ENCODE measurements around the gene SHISA6. TPM values are rescaled to one million over a fixed set of nuclear protein-coding genes. Genes with fewer than 3 reads are reported as not detected.
A peak's percentile ranks its signal among the peaks of the same experiment; 100 is the strongest.

The SHISA6 gene
- total RNA-seq, 4 donors from 2014 or later: 0.14 to 4.2 (median 0.32) TPM; not detected in 1

DNA sequence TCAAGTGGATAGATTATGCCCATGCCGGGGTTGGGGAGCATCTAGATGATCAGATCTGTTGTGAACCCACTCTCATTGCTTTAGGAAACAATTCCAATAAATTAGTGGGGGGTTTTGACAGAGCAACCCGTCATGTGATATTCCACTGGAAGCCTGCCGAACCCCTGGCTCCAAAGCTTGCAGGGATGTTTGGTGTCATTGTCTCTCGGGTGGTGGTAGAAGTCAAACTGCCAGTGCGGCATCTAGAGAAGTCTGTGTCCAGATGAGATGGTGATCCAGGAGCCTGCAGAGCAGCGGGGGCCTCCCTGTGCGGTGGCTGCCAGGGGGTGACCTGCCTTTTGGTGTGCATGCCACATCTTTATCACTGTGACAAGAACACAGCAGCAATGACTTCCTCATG lies 91.7 kb downstream of the SHISA6 start:
- in situ Hi-C loops (cut with MboI; ENCODE audit: low pct_ligation_motif_present in 1 of 4, low pct_unique_long_range_greater_than_20kb in 1 of 4, low sequenced_read_pairs in 3 of 4): no loop called here
- H3K4me1 ChIP-seq: no peaks in the 10 kb centered on the region
- no peak overlapping the region for H3K4me3 ChIP-seq
- no peaks in the 10 kb centered on the region for H3K36me3 ChIP-seq
- no peak overlapping the region for H3K27ac ChIP-seq
- intact Hi-C loops (cut with DNase I; ENCODE audit: low total_unique reads): no loop called here
- H3K9me3 ChIP-seq: no peaks in the 10 kb centered on the region
- TF ChIP-seq POLR2AphosphoS5 (IDR thresholded peaks at IDR 0.05): no peak
- no peak for TF ChIP-seq EP300 (IDR thresholded peaks at IDR 0.05; ENCODE audit: low read depth)
- TF ChIP-seq POLR2A (IDR thresholded peaks at IDR 0.05): no peak
- TF ChIP-seq, protein P1, sequence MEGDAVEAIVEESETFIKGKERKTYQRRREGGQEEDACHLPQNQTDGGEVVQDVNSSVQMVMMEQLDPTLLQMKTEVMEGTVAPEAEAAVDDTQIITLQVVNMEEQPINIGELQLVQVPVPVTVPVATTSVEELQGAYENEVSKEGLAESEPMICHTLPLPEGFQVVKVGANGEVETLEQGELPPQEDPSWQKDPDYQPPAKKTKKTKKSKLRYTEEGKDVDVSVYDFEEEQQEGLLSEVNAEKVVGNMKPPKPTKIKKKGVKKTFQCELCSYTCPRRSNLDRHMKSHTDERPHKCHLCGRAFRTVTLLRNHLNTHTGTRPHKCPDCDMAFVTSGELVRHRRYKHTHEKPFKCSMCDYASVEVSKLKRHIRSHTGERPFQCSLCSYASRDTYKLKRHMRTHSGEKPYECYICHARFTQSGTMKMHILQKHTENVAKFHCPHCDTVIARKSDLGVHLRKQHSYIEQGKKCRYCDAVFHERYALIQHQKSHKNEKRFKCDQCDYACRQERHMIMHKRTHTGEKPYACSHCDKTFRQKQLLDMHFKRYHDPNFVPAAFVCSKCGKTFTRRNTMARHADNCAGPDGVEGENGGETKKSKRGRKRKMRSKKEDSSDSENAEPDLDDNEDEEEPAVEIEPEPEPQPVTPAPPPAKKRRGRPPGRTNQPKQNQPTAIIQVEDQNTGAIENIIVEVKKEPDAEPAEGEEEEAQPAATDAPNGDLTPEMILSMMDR (IDR thresholded peaks at IDR 0.05): no peak
- DNase-seq: no peak
- WGBS, 2 donors (ENCODE audit: low coverage in 1 of 2): 92% methylated on average over 7 of the region's 7 CpGs; no CpG with 5 or more reads in 1 of the 2 donors
- no peaks in the 10 kb centered on the region for H3K27me3 ChIP-seq

DNA sequence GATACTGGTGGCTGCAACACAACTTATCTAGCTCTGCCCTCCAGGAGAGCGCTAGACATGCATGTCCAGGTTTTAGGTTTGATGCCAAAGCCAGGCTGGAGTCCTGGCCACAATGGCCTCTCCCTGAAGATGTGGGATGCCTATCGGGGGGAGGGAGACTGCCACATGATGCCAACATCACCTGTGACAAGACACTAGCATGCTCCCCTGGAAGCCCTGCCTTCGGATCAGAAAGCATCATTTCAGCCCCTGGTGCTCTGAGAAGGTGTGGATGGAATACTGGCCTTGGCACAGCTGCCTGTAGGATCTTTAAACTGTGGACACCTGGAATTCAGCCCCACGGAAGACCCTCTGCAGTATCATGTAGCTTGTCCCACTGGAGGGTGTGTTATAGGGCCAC lies 93.5 kb downstream of the SHISA6 start:
- TF ChIP-seq POLR2A (IDR thresholded peaks at IDR 0.05) (no peak), EP300 (IDR thresholded peaks at IDR 0.05; ENCODE audit: low read depth) (no peak), POLR2AphosphoS5 (IDR thresholded peaks at IDR 0.05) (no peak)
- TF ChIP-seq, protein P1 (IDR thresholded peaks at IDR 0.05): no peak
- no peak overlapping the region for H3K4me3 ChIP-seq
- no peaks in the 10 kb centered on the region for H3K27me3 ChIP-seq
- WGBS, 2 donors (ENCODE audit: low coverage in 1 of 2): 86% methylated on average over 4 of the region's 4 CpGs; no CpG with 5 or more reads in 1 of the 2 donors
- no peak for DNase-seq
- H3K4me1 ChIP-seq: no peaks in the 10 kb centered on the region
- no peaks in the 10 kb centered on the region for H3K36me3 ChIP-seq
- no peaks in the 10 kb centered on the region for H3K9me3 ChIP-seq
- in situ Hi-C loops (cut with MboI; ENCODE audit: low pct_ligation_motif_present in 1 of 4, low pct_unique_long_range_greater_than_20kb in 1 of 4, low sequenced_read_pairs in 3 of 4): no loop called here
- intact Hi-C loops (cut with DNase I; ENCODE audit: low total_unique reads): no loop called here
- no peak overlapping the region for H3K27ac ChIP-seq

DNA sequence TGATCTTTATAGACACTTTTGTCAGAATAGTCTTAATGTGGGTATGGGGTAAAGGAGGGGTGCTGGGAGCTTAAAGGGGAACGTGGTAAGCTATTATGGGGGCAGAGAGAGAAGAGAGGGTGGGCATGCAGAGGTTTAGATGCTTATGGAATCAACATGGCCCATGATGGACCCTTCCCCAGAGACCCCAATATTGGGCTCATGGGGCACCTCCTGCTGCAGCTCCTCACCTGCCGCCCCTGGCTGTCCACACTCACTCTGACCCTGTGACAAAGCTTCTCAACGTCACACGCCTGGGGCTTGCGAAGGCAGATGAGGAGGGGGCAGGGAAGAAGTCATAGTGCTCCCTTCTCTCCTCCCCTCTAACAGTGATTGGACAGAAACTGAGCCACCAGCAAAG lies 95.3 kb downstream of the SHISA6 start:
- Histone ChIP-seq H3K4me1 (no peaks in the 10 kb centered on the region), H3K27ac (no peak overlapping the region), H3K27me3 (no peaks in the 10 kb centered on the region), H3K4me3 (no peak overlapping the region), H3K36me3 (no peaks in the 10 kb centered on the region), H3K9me3 (no peaks in the 10 kb centered on the region)
- DNase-seq: no peak
- intact Hi-C loops (cut with DNase I; ENCODE audit: low total_unique reads): no loop called here
- in situ Hi-C loops (cut with MboI; ENCODE audit: low pct_ligation_motif_present in 1 of 4, low pct_unique_long_range_greater_than_20kb in 1 of 4, low sequenced_read_pairs in 3 of 4): no loop called here
- 63 to 85% methylated on average over 3 to 5 of the region's 5 CpGs for WGBS, 2 donors (ENCODE audit: low coverage in 1 of 2)
- TF ChIP-seq POLR2AphosphoS5 (IDR thresholded peaks at IDR 0.05) (no peak), EP300 (IDR thresholded peaks at IDR 0.05; ENCODE audit: low read depth) (no peak), POLR2A (IDR thresholded peaks at IDR 0.05) (no peak)
- TF ChIP-seq, protein P1 (IDR thresholded peaks at IDR 0.05): no peak

DNA sequence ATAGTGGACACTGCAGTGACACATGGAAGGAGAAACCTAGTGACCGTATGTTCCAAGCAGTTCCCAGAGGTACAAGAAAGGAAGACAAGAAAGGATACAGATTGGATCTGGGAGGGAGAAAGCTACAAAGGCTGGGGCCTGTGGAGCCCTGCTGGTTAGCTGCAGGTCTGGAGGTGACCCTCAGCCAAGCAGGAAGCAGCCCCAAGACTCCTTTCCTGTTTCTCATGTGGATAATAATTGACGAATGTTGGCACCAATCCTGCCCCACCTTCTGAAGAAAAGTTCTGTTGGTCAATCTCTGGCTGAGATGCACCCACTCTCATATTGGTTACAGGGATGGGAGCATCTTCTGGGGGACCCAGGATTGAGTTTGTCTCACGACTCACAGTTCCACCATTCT lies 99.8 kb downstream of the SHISA6 start:
- Histone ChIP-seq H3K27me3 (no peaks in the 10 kb centered on the region), H3K36me3 (no peaks in the 10 kb centered on the region), H3K9me3 (no peaks in the 10 kb centered on the region), H3K4me1 (no peaks in the 10 kb centered on the region), H3K4me3 (no peak overlapping the region), H3K27ac (no peak overlapping the region)
- WGBS, 2 donors (ENCODE audit: low coverage in 1 of 2): 43 to 66% methylated on average over 2 to 3 of the region's 3 CpGs
- intact Hi-C loops (cut with DNase I; ENCODE audit: low total_unique reads) (no loop called here), in situ Hi-C loops (cut with MboI; ENCODE audit: low pct_ligation_motif_present in 1 of 4, low pct_unique_long_range_greater_than_20kb in 1 of 4, low sequenced_read_pairs in 3 of 4) (no loop called here)
- DNase-seq: peak; percentile 38
- TF ChIP-seq POLR2A (IDR thresholded peaks at IDR 0.05) (no peak), EP300 (IDR thresholded peaks at IDR 0.05; ENCODE audit: low read depth) (no peak), POLR2AphosphoS5 (IDR thresholded peaks at IDR 0.05) (no peak)
- TF ChIP-seq, protein P1 (IDR thresholded peaks at IDR 0.05): no peak

Data from transverse colon (tissue), 4 donors.